HG03571 (cell line): Measurements from ENCODE around the gene DDR1.
"Not testable (repeated sequence)": the region's sequence is repeated elsewhere in the genome, so short reads cannot be mapped to it uniquely, and the experiment has no call there.

Experiments used
- ATAC-seq: cut with Tn5 transposase; IDR thresholded peaks from one replicate; pipeline ENCODE4 v1.9.1; 2021; ENCODE audit not compliant: unreplicated experiment

Gene DDR1

GRCh38 chr6:30914076-30914853 lies 29.9 kb downstream of the DDR1 start, which contains the start of gene VARS2:
VARS2 (plus strand) TSS chr6:30914238; CDS start chr6:30914837, 599 bp downstream.
- ATAC-seq, result peak; percentile 79

DNA sequence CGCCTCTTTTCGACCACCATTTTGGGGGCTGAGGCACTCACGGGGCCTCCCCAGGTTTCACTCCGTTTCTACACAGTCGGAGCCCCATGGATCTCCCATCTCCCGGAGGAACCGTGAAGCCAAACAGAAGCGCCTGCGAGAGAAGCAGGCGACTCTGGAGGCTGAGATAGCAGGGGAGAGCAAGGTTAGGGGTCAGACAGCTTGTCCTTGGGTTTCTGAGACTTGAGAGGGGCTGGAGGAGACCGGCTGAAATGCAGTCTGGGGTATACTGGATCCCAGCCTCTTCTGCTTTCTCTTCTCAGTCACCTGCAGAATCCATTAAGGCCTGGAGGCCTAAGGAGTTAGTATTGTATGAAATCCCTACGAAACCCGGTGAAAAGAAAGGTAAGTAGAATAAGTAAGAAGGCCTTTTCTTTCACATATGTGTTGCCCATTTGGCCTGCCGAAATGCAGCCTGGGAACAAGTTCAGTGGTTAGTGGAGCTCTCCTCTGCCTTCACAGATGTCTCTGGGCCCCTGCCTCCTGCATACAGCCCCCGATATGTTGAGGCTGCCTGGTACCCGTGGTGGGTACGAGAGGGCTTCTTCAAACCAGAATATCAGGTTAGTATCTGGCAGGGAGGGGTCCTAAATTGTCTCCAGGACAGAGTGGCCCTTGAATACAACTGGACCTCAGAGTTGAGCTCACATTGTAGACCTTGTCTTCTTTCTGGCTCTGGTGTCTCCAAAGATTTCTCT lies 30.7 kb downstream of the DDR1 start:
- ATAC-seq, result no peak

DNA sequence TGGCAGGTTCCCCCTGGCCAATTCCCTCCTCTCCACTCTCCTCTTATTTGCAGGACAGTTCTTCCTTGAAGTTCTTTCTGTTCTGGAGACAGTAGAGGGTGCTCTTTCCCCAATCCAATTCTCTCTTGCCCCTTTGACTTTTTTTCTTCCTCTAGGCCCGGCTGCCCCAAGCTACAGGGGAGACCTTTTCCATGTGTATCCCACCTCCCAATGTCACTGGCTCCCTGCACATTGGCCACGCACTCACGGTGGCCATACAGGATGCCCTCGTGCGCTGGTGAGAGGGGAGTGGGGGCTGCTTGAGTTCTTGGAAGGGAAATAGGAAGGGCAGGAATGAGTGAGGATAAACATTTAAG lies 31.2 kb downstream of the DDR1 start:
- ATAC-seq, result no peak

GRCh38 chr6:30917041-30917440 lies 32.7 kb downstream of the DDR1 start:
- no peak for ATAC-seq

- ATAC-seq, result no peak
These were observed 33.2 kb downstream of the DDR1 start for GRCh38 chr6:30917487-30917886.

GRCh38 chr6:30918670-30919069 lies 34.4 kb downstream of the DDR1 start:
- no peak for ATAC-seq

DNA sequence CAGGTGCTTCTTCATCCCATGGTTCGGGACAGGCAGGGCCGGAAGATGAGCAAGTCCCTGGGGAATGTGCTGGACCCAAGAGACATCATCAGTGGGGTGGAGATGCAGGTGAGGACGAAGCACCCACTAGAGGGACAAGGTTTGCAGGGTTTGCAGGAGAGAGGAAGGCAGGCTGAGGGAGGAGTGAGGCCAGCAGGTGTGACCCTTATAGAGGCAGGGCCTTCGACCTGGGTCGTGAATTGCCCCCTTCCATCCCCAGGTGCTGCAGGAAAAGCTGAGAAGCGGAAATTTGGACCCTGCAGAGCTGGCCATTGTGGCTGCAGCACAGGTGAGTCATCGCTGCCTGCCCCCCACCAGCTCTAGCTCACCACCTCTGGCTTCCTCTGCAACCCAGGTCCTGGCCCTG lies 38.1 kb downstream of the DDR1 start:
- ATAC-seq, result no peak

GRCh38 chr6:30924040-30924627 lies 39.8 kb downstream of the DDR1 start:
- ATAC-seq, result not testable (repeated sequence)

DNA sequence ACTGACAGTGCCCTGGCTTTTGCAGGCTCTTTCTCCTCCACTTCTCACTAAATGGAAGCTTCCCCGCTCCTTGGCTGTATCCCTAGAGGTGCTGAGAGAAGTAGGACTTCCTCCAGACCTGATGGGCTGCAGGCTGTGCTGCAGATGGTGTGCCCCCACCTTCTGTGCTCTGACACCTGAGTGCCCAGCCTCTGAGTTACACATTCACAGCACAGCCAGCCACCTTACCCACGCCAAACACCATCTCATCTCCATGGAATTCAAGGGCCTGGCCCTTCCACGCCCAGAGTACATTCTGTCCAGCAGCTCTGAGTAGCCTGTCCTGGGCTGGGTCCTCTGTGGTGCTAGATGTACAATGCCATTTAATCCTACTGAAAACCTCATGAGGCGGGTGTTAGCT lies 42.3 kb downstream of the DDR1 start:
- ATAC-seq, result no peak

DNA sequence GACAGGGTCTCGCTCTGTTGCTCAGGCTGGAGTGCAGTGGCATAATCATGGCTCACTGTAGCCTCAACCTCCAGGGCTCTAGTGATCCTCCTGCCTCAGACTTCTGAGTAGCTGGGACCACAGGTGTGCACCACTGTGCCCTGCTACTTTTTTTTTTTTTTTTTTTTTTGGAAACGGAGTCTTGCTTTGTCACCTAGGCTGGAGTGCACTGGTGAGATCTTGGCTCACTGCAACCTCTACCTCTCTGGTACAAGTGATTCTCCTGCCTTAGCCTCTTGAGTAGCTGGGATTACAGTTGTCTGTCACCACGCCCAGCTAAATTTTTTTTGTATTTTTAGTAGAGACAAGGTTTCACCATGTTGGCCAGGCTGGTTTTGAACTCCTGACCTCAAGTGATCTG lies 42.8 kb downstream of the DDR1 start:
- ATAC-seq, result not testable (repeated sequence)

- ATAC-seq, result no peak
These were observed 44.4 kb downstream of the DDR1 start for GRCh38 chr6:30928677-30929076.

DNA sequence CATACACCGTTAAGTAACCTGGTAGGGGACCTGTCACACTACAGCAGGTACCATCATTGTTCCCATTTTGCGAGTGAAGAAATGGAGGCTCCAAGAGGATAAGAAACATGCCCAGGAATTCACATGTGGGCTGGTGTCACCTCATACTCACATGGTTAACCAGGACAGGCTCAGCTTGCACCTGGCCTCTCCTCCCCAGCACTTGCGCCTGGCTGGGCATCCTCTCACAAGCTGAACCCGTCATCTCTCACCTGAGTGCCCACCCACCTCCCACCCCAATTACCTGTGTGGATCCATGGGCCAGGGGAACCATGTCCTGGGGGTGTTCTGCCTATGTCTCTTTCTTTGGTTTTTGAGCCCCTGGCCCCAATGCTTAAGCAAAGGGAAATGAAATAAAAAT lies 46.2 kb downstream of the DDR1 start:
- no peak for ATAC-seq

GRCh38 chr6:30931272-30931671 lies 47.0 kb downstream of the DDR1 start:
- ATAC-seq, result no peak

DNA sequence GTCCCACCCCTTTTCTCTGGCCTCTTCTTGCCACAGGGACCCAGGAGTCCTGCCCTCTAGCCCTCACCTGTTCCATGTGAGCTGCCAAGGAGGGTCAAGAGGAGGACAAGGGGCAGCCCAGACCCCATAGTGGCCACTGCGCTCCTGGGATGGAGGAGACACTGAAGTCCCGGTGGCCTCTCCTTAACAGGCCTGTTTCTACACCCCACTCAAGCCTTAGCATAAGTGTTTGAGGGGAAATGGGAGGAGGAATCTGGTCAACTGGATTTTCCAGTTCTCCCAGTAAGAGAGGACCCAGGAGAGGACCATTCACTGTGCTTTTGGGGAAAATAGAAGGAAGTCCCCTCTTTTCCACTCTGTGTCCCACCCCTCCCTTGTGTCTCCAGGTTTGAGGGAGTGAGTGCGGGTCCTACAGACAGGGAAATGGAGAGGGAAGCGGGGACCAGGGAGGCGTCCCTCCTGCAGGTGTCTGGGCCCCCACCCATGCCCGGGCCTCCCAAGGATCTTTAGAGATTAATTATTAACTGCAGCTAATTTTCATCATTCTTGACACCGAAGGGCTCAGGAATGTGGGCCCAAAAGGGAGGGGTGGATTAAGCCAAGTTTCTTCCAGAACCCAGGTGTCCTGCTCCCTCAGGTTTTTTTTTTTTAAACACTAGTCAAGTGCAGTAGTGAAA lies 47.8 kb downstream of the DDR1 start, which contains the start of gene SFTA2:
Gene SFTA2 (minus strand): TSS at position 202 of the 677 bp plus-strand sequence. CDS start 74 bp downstream, at position 128.
- no peak for ATAC-seq

GRCh38 chr6:30932665-30933365 lies 48.5 kb downstream of the DDR1 start:
- ATAC-seq, result no peak

GRCh38 chr6:30935018-30935417 lies 50.7 kb downstream of the DDR1 start:
- ATAC-seq, result no peak

DNA sequence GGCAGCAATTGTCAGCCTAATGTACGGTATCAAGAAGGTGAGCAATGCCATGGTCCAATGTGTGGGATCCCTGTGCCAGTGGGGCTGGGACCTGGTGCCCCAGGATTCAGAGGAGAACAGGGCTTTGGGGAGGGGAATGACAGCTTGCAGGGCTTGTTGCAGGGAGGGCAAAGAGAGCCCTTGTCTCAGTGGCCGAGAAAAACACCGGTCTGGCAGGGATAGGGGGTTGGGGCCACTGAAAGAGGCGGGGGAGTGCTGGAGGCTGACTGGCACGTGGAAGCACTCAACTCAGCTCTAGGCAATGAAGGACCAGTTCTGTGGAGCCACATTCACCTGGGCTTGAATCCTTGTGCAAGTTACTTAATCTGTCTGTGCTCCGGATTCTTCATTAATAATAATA lies 52.9 kb downstream of the DDR1 start:
- no peak for ATAC-seq

DNA sequence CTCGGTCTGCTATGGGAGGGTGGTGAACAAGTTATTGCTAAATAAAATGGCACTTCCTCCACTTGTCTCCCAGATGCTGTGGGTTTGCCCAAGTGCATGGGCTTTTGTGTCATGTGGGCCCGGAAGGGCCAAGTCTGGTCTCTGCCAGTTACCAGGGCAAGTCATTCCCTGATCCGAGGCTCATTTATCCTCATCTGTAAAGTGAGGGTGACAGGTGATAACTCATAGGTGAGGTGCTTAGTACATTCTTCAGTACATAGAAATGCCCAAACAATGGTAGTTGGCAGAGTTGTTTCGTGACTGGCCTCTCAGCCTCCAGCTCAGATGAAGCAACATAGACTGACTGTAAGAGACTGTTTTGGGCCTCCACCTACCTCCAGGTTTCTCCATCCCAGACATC lies 54.4 kb downstream of the DDR1 start:
- no peak for ATAC-seq

DNA sequence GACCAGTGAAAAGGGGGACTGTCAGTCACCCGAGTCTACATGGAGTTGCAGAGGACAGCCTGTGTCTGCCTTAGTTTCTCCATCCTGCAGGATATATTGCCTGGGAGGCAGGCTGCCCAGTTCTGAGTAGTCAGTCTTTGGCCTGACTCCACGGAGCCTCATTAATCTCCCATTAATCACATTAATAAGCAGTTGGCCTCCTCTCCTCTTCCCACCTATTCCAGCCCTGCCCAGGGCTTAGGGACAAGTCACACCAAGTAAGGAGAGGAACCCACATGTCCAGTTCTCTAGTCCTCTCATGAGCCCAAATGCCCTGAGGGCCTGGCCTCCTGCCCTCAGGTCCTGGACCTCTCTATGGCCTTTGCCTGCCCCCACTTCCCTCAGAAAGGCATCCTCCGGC lies 55.2 kb downstream of the DDR1 start:
- no peak for ATAC-seq

- ATAC-seq, result no peak
These were observed 56.2 kb downstream of the DDR1 start, which contains the start of gene MUCL3 for GRCh38 chr6:30940361-30940986. MUCL3 (plus strand) TSS chr6:30940973; CDS start chr6:30941000, 27 bp downstream.
